Left ventricle myocardium superior (tissue), 1 donor: Measurements from ENCODE around the gene ZMAT2. TPM values are rescaled to one million over a fixed set of nuclear protein-coding genes. Genes with fewer than 3 reads are reported as not detected.
"Not testable (repeated sequence)": the region's sequence is repeated elsewhere in the genome, so short reads cannot be mapped to it uniquely, and the experiment has no call there.

ENCODE experiments used
- ATAC-seq: fragments of 200-7000 bp; cut with Tn5 transposase; one replicate; pipeline ENCODE4 v1.9.1; 2020; ENCODE audit warnings: mild to moderate bottlenecking, moderate library complexity
- DNase-seq: peaks from one replicate; pipeline ENCODE4 v3.0.0-alpha.2; 2020
- intact Hi-C: fragments of 100-400 bp; cut with micrococcal nuclease; formaldehyde crosslinking; loops from one replicate; pipeline ENCODE4 v1.11.0; 2022
- long read RNA-seq: library from polyadenylated mRNA; unstranded; transcript quantifications from one replicate; pipeline ENCODE4 v2.0.0, GENCODE V29; 2021
- total RNA-seq: library from RNA; stranded (reverse); fragmentation: NEBNext Ultra II Directional; extraction: Animal tissue kit (Norgen Biotek cat#: 25700); gene quantifications from one replicate; pipeline ENCODE4 v1.2.1, GENCODE V29; 2021
- donor health status: DM: no; HTN: yes; CAD: no; lungs with severe emphysema.

Gene ZMAT2, protein sequence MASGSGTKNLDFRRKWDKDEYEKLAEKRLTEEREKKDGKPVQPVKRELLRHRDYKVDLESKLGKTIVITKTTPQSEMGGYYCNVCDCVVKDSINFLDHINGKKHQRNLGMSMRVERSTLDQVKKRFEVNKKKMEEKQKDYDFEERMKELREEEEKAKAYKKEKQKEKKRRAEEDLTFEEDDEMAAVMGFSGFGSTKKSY
- 31.4 TPM for total RNA-seq
- long read RNA-seq, transcript ZMAT2-201 (6 exons, 1,647 nt), result major isoform, 5 of 11 reads
- long read RNA-seq, partial matches to known transcripts, result 2 of 11 reads
- long read RNA-seq, other reads (novel, unspliced or antisense), result 4 of 11 reads

DNA sequence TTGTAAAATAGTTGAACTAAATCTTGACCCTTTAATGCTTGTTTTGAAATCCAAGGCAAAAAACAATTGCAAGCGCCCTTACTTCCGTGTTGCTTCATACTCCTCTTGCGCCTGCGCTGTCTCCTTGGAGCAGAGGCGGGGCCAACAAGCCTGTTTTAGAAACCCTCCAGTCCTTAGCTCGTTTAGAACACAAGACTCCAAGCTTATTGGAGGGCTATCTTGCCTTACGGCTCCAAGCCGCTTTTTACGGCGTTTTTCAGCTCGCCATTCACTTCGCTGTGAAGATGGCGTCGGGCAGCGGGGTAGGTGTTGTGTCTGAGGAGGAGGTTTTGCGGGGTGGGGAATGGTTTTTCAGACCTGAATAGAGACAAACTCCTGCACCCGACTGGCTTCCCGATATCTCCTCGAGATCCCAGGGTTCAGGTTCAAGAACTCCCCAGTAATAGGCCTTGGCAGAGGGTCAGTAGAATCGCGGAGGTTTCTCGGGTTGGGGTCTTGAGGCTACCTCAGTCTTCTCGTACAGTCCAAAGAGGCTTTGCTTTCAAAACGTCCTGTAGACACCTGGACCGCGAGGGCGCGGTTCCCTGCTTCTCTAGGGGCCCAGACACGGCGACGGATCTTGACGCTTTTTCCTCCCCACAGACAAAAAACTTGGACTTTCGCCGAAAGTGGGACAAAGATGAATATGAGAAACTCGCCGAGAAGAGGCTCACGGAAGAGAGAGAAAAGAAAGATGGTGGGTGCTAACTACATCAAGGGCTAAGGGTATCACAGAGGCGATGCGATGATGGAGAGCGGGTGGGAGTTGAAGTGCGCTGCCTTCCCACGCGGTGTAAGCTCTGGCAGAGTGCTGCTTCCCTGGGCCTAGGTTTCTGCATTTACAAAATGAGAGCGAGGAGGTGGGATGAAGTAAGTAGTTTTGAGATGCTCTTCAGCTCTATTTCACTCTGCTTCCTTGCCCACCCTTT is at the start of gene ZMAT2:
TSS of gene ZMAT2 (plus strand) at position 271 of the 968 bp plus-strand sequence. CDS start at position 285, 14 bp downstream.
- intact Hi-C loops, result no loop called here
- ATAC-seq (peak; percentile 99), DNase-seq (peak; percentile 95)

DNA sequence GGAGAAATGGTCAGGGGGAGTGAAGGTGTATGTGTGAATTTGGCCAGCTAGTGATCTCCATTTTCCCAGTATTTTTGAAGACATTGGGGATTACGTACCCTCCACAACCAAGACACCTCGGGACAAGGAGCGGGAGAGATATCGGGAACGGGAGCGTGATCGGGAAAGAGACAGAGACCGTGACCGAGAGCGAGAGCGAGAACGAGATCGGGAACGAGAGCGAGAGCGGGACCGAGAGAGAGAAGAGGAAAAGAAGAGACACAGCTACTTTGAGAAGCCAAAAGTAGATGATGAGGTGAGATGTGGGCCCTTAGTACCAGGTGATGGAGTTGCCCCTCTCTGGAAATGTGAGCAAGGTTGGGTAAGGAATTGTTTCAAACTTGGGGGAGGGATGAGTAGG is 41.4 kb upstream of the ZMAT2 start:
- no peak for DNase-seq
- ATAC-seq, result no peak
- intact Hi-C loops, result no loop called here

DNA sequence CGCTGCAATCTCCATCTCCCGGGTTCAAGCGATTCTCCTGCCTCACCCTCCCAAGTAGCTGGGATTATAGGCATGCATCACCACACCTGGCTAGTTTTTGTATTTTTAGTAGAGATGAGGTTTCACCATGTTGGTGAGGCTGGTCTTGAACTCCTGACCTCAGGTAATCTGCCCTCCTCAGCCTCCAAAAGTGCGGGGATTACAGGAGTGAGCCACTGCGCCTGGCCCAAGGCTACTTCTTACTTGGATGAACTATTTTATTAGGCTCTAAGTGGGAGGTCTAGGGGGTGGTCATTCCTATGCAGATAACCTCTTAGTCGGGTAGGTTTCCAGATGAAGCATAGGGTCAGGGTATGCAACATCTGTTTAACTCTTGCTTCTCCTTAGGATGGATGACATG is 39.9 kb upstream of the ZMAT2 start:
- DNase-seq, intact Hi-C loops, ATAC-seq: not testable (repeated sequence)

DNA sequence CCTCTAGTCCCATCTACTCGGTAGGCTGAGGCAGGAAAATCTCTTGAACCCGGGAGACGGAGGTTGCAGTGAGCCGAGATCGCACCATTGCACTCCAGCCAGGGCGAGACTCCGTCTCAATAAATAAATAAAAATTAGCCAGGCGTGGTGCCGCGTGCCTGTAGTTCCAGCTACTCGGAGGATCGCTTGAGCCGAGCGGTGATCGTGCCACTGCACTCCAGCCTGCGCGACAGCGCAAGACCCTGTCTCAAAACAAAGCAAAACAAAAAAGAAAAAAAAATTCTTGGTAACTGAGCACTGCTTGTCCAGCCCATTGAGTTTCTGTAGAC is 36.3 kb upstream of the ZMAT2 start:
- ATAC-seq (peak; percentile 15), DNase-seq (no peak)
- intact Hi-C loops, result no loop called here

DNA sequence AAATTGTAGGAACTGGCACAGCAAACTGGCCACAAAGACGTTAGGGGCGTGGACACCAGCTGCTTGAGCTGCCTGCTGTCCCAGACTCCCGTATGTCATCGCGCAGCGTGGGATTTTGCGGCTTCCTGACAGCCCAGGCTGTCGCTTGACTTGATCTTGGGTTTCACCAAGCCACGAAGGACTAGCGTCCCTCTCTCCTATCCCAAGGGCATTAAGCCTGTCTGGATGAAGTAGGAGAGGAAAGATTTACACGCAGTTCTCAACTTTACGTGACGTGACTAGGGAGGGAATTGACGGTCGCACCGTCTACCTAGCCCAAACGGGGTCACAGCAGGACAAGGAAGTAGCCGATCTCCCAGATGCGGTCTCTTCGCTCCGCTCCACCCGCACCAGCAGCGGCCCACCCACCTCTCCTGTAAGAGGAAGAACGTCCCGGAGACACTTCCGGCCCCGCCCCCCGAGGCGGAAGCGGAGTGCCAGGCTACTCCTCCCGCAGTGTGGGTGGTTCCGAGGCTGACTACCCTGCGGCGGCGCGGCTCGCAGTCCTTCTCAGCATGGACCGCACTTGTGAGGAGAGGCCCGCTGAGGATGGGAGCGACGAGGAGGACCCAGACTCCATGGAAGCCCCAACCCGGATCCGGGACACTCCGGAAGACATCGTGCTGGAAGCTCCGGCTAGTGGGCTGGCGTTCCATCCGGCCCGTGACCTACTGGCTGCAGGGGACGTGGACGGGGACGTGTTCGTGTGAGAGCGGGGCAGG is 35.7 kb upstream of the ZMAT2 start, which contains the start of gene WDR55:
TSS of gene WDR55 (plus strand) at position 546 of the 761 bp plus-strand sequence. CDS start at position 555, 9 bp downstream.
- ATAC-seq, result peak; percentile 99
- DNase-seq, result peak; percentile 98
- intact Hi-C loops, result no loop called here

DNA sequence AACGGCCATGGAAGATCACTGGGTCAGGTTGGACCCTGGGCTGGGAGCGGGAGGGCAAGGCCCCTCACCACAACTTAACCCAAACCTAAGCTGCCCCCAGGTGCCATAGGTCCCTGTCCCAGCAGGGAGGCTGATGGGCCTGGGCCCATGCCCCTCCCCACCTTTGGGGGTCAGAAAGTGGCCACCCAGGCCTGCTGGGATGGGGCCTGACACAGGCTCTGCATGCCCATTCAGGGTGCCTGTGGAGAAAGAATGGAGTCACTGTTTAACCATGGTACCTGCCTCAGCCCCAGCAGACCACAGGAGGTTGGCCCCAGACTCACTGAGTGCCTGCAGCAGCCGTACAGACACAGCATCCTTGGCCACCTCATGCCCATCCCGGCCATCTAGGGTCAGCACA is 29.2 kb upstream of the ZMAT2 start:
- intact Hi-C loops, ATAC-seq, DNase-seq: not testable (repeated sequence)

DNA sequence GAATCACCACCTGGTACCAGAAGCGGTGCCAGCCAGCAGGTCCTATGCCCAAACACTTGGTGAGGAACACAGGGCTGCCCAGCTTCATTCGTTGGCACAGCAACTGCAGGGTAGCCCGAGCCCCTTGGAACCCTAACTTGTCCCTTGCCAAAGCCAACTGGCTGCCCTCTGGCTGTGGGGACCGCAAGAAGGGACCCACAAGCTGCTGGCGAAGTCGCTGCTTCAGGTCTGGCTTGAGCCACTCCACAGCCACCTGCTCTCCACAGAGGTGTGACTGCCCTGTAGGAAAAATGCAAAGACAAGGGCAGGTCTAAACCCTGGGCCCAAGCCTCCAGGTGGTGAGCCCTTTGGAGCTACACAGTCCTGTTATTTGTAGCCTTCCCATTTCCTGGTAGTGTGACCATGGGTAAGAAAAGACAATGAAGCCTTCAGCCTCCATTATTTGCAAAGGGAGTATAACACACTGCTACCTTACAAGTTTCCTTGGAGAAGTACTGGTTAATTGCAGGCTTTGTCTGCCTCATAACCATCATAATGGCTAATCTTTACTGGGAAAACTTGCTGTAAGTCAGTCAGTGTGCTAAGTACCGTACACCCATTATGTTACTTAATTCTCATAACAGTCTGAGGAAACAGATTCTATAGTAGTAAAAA is 28.6 kb upstream of the ZMAT2 start:
- intact Hi-C loops, result no loop called here
- no peak for DNase-seq
- no peak for ATAC-seq

DNA sequence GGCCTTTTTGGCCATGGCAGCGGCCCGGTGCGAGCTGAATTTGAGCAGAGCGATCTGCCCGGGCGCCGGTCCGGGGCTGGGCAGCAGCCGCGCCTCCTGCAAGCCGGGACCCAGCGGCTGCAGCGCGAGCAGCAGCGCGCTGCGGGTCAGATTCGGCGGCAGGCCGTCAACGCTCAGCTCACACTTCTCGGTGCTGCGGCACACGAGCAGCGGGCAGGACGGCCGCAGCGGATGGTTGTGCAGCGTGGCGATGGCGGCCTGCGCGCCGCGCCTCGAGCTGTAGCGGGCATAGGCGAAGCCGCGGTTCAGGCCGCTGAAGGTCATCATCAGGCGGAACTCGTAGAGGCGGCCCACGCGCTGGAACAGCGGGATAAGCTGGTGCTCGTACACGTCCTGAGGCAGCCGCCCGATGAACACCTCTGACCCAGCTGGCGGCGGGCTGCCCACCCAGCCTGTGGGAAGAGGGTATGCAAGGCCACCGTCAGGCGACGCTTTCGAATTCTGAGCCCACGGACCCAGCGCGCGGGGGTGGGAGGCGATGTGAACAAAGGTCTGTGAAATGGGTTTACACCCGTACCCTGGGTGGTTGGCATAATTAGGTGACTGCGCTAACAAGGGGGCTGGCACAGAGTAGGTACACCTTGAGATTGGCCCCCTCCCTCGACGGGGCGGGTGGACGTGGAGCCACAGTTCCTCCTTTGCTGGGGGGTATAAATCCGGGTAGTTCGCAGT is 27.6 kb upstream of the ZMAT2 start:
- DNase-seq (peak; percentile 42), ATAC-seq (peak; percentile 26)
- intact Hi-C loops, result no loop called here

DNA sequence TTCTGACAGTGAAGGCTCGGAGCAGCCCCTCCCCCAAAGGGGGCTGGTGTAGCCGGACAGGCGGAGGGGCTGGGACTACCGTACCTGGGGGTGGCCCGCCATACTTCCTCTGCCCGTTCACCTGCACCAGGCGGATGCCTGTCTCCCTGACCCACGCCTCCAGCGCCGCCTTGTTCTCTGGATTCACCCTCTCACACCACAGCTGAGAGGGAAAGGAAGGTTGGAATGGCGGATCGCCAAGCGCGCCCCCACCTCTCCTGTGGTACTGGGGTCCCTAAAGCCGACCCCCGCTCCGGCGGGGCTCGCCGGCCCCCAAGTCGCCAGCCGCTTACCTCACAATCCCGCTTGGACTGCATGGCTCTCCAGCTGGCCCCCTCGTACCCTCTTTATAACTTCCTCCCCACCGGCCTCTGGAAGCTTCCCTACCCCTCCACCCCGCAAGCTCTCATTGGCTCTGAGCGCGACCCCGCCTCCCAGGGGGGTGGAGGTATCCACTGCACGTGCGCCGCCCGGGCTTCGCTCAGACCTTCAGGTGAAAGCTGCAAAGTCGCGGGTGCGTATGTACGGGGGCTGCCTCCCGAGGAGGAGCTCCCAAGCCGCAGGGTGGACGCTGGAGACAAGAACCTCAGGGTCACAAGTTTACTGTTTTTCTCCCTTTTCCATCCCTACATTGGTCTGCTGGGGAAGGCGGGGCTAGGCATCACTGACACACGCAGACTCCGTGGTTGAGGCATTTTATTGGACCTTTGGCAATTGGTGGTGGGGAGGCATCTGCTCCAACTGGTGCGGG is 26.9 kb upstream of the ZMAT2 start, which contains the start of gene DND1:
TSS of gene DND1 (minus strand) at position 390 of the 790 bp plus-strand sequence. CDS start at position 356, 34 bp downstream.
- DNase-seq (no peak), ATAC-seq (peak; percentile 16)
- intact Hi-C loops, result no loop called here

DNA sequence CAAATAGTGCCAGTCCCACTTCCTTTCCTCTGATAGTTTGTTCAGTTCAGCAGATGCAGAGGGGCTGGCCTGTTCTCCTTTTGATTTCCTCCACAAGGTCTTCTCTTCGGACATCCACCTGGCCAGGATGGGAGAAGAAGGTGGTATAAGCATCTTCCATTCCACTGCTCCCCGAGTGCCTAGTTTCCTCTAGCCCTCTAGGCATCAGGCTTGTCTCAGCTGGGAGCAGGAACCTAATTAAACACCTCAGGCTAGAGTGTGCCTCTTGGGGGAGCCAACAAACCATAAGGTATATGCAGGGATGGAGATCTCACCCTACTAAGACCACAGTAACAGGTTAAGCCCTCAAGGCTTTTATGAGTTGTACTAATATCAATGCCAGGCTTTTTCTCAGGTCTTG is 26.0 kb upstream of the ZMAT2 start:
- DNase-seq (no peak), ATAC-seq (no peak)
- intact Hi-C loops, result no loop called here

DNA sequence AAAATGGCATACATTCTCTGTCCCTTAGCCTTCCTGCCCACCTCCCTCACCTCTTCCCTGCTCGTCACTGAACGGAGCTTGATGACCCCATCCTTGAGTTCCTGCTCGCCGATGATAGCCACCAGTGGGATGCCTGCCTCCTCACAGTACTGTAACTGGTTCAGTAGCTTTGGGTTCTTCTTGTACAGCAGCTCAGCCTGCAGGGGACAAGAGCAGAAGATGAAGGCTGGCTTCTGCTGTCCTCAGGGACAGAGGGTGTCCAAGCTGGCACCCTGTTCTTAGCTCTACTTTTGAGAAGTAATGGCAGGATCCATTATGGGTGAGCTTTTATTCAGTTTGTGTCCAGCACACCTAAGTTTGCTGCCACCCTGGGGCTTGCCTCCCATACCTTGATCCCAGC is 25.6 kb upstream of the ZMAT2 start:
- intact Hi-C loops, result no loop called here
- no peak for ATAC-seq

DNA sequence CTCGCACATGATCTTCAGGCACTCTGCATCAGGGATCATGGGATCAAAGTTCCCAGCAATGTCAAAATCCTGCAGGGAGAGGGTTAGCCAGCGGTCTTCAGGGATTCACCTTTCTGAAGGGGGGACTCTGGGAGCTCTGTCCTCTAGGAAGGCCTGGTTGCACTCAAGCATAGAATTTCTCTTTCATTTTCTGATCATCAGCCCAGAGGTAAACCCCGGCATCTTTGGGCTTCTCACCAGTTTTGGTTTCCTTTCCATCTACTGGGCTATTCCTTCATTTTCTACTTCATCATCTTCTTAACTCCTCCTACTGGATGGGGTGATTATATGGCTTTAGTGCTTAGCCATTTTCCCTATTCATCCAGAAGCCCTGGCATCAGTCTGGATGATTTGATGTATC is 22.3 kb upstream of the ZMAT2 start:
- DNase-seq, result no peak
- intact Hi-C loops, result no loop called here
- ATAC-seq, result no peak

More for the DNA sequence above, 25.6 kb upstream of the ZMAT2 start:
- no peak for DNase-seq

DNA sequence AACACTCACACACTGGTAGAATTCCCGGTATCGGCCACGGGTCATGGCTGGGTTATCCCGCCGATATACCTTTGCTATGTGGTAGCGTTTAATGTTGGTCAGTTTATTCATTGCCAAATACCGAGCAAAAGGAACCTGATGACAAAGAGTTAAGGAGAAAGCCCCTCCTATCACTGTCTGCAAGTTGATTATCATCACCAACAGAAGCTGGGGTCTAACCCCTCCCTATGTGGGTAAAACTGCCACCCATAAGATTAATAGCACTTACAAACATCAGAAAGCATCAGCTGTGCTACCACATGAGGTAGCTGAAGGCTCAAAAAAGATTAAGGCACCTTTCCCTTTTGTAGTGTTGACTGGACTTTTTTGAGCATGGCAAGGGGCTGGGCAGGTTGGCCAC is 21.3 kb upstream of the ZMAT2 start:
- ATAC-seq (no peak), DNase-seq (no peak)
- intact Hi-C loops, result no loop called here

DNA sequence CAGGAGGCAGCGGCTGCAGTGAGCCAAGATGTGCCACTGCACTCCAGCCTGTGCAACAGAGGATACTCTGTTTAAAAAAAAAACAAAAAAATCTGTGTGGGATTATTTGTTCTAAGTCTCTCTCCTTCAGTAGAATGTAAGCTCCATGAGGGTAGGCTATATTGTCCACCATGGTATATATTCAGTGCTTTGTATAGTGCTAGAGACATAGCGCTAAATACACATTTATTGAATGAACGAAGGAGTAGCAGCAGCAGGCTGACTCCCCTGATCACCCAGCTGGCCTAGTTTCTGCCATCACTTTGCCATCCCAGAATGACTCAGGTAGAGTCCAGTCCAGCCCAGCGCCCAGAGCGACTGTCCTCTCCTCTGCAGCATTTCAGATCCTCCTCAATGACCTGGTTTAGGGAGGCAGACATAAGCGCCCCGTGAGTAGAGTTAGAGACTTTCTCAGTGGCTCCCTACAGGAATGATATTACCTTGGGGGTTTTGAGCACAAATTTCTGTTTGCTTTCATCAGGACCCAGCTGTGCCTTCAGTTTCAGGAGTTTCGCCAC is 9.8 kb upstream of the ZMAT2 start:
- no peak for DNase-seq
- no peak for ATAC-seq
- intact Hi-C loops, result no loop called here

DNA sequence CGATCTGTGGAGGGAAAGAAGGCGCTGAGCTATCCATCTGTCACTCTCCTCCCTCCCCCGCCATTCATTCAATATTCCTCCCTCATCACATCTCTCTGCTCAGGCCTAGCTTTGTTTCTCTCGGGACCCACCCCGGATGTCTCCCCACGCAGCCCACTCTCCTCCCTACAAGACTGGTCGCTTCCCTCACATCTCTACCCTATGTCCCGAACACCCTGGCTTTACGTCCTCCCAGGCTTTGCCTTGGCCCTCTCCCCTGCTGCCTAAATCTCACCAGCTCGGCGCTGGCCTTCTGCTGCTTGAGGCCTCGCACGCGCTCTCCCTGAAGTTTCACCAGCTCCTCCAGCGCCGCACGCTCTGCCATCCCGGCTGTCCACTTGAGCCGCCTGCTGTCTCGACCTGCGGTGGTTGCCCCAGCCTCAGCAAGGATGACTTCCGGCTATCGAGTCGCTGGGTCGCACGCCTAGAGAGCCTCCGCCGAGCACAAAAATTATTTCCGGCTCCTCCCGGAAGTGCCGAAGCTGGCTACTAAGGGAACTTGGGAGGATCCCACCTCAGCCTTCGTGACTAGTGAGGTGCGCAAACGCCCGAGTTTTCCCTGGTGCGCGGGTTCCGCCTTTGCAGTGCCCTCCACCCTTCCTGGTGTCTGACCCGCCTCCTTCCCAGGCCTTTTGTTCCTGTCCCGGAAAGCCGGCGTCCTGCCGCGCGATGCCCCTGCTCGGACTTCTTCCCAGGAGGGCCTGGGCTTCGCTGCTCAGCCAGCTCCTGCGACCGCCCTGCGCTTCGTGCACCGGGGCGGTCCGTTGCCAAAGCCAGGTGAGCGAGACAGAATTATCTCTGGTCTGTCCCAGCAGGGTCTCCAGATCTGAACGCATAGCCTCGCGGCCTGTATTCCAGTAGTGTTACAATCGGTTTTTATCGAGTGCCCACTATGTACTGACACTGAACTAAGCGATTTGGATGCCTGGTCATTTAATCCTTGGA is 9.0 kb upstream of the ZMAT2 start, which contains the start of the genes HARS1 and HARS2:
TSS of gene HARS1 (minus strand) at position 430 of the 984 bp plus-strand sequence. CDS start at position 364, 66 bp downstream.
TSS of gene HARS2 (plus strand) at position 515 of the 984 bp plus-strand sequence. CDS start at position 709, 194 bp downstream.
- DNase-seq, result peak; percentile 91
- intact Hi-C loops, result no loop called here
- ATAC-seq, result peak; percentile 98

DNA sequence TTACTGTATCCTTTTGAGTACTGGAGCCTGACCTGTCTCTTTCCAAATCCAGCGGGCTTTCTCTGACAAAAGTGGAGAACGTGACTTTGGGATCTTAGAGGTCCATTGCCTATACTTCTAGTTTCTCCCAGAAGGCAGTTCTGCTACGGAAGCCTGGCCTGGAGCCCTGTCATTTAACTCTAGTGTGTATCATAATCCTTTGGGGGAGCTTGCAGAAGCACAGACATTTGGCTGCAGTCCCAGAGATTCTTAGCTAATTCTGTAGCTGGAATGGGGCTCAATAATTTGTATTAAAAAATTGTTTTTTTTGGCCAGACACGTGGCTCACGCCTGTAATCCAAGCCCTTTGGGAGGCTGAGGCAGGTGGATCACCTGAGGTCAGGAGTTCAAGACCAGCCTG is 6.0 kb upstream of the ZMAT2 start:
- intact Hi-C loops, result no loop called here

More for the DNA sequence above, 6.0 kb upstream of the ZMAT2 start:
- DNase-seq, result no peak
- no peak for ATAC-seq
